Measurements from ENCODE around the gene ALDH16A1. TPM values are rescaled to one million over a fixed set of nuclear protein-coding genes. Genes with fewer than 3 reads are reported as not detected.

The ALDH16A1 gene
- total RNA-seq, 1 experiment from 2014 or later: 40.9 TPM

- no TSS peak for BruUV-seq (replicated peaks)
- H3K9me3 ChIP-seq (ENCODE audit: insufficient read depth, low read depth): no peaks in the 10 kb centered on the region
- H3K4me3 ChIP-seq: no peak overlapping the region
- no peaks in the 10 kb centered on the region for H3K4me1 ChIP-seq (replicated peaks; ENCODE audit: insufficient read depth)
- no peaks in the 10 kb centered on the region for H3K9me2 ChIP-seq (ENCODE audit: insufficient read depth)
- intact Hi-C loops (cut with micrococcal nuclease; ENCODE audit: unreplicated experiment): no loop called here
- H3K27ac ChIP-seq: no peak overlapping the region
- H3K4me2 ChIP-seq: no peak overlapping the region
- H3K79me2 ChIP-seq (ENCODE audit: low read depth): no peaks in the 10 kb centered on the region
- H3F3A ChIP-seq (ENCODE audit: insufficient read depth, low read depth): no peaks in the 10 kb centered on the region
- no peak for DNase-seq
- POLR2A ChIA-PET (ENCODE audit: unreplicated experiment): no interaction called here
- H4K20me1 ChIP-seq (ENCODE audit: insufficient read depth): no peaks in the 10 kb centered on the region
- peaks cover 90% of the 10 kb centered on the region for H3K27me3 ChIP-seq (ENCODE audit: insufficient read depth, low read depth)
- H2AFZ ChIP-seq: no peak overlapping the region
- H3K36me3 ChIP-seq (ENCODE audit: low read depth): no peaks in the 10 kb centered on the region
- CTCF ChIA-PET: no interaction called here
- TF ChIP-seq EZH2 (IDR thresholded peaks at IDR 0.05; ENCODE audit: low read depth) (no peak), CTCF (conservative IDR thresholded peaks at IDR 0.05) (no peak)
Observed at GRCh38 chr19:49418511-49418910, 34.5 kb upstream of the ALDH16A1 start.

- DNase-seq: no peak
- no peaks in the 10 kb centered on the region for H3K79me2 ChIP-seq (ENCODE audit: low read depth)
- no peaks in the 10 kb centered on the region for H3K9me2 ChIP-seq (ENCODE audit: insufficient read depth)
- no peak overlapping the region for H3K4me2 ChIP-seq
- H2AFZ ChIP-seq: no peak overlapping the region
- no peaks in the 10 kb centered on the region for H3K4me1 ChIP-seq (replicated peaks; ENCODE audit: insufficient read depth)
- intact Hi-C loops (cut with micrococcal nuclease; ENCODE audit: unreplicated experiment): no loop called here
- H4K20me1 ChIP-seq (ENCODE audit: insufficient read depth): no peaks in the 10 kb centered on the region
- H3K4me3 ChIP-seq: no peak overlapping the region
- ChIA-PET CTCF (no interaction called here), POLR2A (ENCODE audit: unreplicated experiment) (no interaction called here)
- H3K27ac ChIP-seq: no peak overlapping the region
- no peaks in the 10 kb centered on the region for H3K9me3 ChIP-seq (ENCODE audit: insufficient read depth, low read depth)
- H3F3A ChIP-seq (ENCODE audit: insufficient read depth, low read depth): no peaks in the 10 kb centered on the region
- no peak for TF ChIP-seq EZH2 (IDR thresholded peaks at IDR 0.05; ENCODE audit: low read depth)
- TF ChIP-seq CTCF (conservative IDR thresholded peaks at IDR 0.05): no peak
- peaks cover 97% of the 10 kb centered on the region for H3K27me3 ChIP-seq (ENCODE audit: insufficient read depth, low read depth)
- no TSS peak for BruUV-seq (replicated peaks)
- no peaks in the 10 kb centered on the region for H3K36me3 ChIP-seq (ENCODE audit: low read depth)
Observed at GRCh38 chr19:49419173-49419572, 33.9 kb upstream of the ALDH16A1 start.

- no peak overlapping the region for H3K27ac ChIP-seq
- no peak overlapping the region for H2AFZ ChIP-seq
- H3K4me2 ChIP-seq: no peak overlapping the region
- no peaks in the 10 kb centered on the region for H3K79me2 ChIP-seq (ENCODE audit: low read depth)
- intact Hi-C loops (cut with micrococcal nuclease; ENCODE audit: unreplicated experiment): no loop called here
- H3K4me3 ChIP-seq: no peak overlapping the region
- no peaks in the 10 kb centered on the region for H3K36me3 ChIP-seq (ENCODE audit: low read depth)
- H3F3A ChIP-seq (ENCODE audit: insufficient read depth, low read depth): no peaks in the 10 kb centered on the region
- DNase-seq: no peak
- H3K27me3 ChIP-seq (ENCODE audit: insufficient read depth, low read depth): peaks cover 98% of the 10 kb centered on the region
- H3K9me2 ChIP-seq (ENCODE audit: insufficient read depth): no peaks in the 10 kb centered on the region
- no peaks in the 10 kb centered on the region for H4K20me1 ChIP-seq (ENCODE audit: insufficient read depth)
- ChIA-PET POLR2A (ENCODE audit: unreplicated experiment) (no interaction called here), CTCF (no interaction called here)
- no peak for TF ChIP-seq CTCF (conservative IDR thresholded peaks at IDR 0.05)
- no peak for TF ChIP-seq EZH2 (IDR thresholded peaks at IDR 0.05; ENCODE audit: low read depth)
- H3K4me1 ChIP-seq (replicated peaks; ENCODE audit: insufficient read depth): no peaks in the 10 kb centered on the region
- no TSS peak for BruUV-seq (replicated peaks)
- H3K9me3 ChIP-seq (ENCODE audit: insufficient read depth, low read depth): no peaks in the 10 kb centered on the region
Observed at GRCh38 chr19:49420227-49420626, 32.8 kb upstream of the ALDH16A1 start.
